AG04450 (cell line): ENCODE data around the gene ALOX15B. TPM values are rescaled to one million over a fixed set of nuclear protein-coding genes. Genes with fewer than 3 reads are reported as not detected.

Source experiments
- CTCF ChIA-PET: fragments of 300-600, 350-600 bp; formaldehyde crosslinking; extraction: SDS; loops from one replicate; lab custom pipeline; 2022; ENCODE audit warnings: antibody characterized with exemption, inconsistent platforms; lab: Charles Lee
- POLR2A ChIA-PET: fragments of 350-600 bp; formaldehyde crosslinking; extraction: SDS; loops from one replicate; lab custom pipeline; 2021; ENCODE audit warnings: antibody characterized with exemption, inconsistent platforms; lab: Yijun Ruan, JAX
- DNase-seq: peaks from one replicate; pipeline ENCODE4 v3.0.0-alpha.2; 2011; ENCODE audit warnings: low read depth, low spot score
- H3K27ac ChIP-seq: one replicate; pipeline ENCODE4 v1.5.1; 2012; ENCODE audit warnings: low read depth, low read length, control low read depth
- H3K27me3 ChIP-seq: one replicate; pipeline ENCODE4 v1.6.0; 2012; ENCODE audit warnings: low read length; ENCODE audit not compliant: control insufficient read depth, insufficient read depth
- H3K4me3 ChIP-seq: 2 replicates; pipeline ENCODE4 v1.5.1; 2011; ENCODE audit warnings: mild to moderate bottlenecking, low read depth, low read length, control low read depth
- H3K9me3 ChIP-seq: 2 replicates; pipeline ENCODE4 v1.5.1; 2012; ENCODE audit warnings: low read length; ENCODE audit not compliant: control insufficient read depth, insufficient read depth
- CTCF ChIP-seq: IDR thresholded peaks from 2 replicates; pipeline ENCODE4 v1.5.1; 2011; ENCODE audit warnings: low read depth, low read length, control low read depth, inconsistent platforms
- polyA plus RNA-seq: library from polyadenylated mRNA; depleted of rRNA; stranded (reverse); fragments of >200 nt; gene quantifications from 2 replicates; pipeline ENCODE4 v1.2.3, GENCODE V29; 2011

The ALOX15B gene
- polyA plus RNA-seq, 1 experiment = not detected

- no peak for DNase-seq
- ChIA-PET CTCF (interaction anchor here (0.5 to 9.2 kb wide), 5 partner anchors 9 to 1595 kb away, joined by 4 to 124 read pairs (median 8); partner anchors contain the start of gene ALOXE3), POLR2A (interaction anchor here (0.7 kb wide), 1 partner anchor 252 kb away, joined by 4 read pairs; no protein-coding TSS in a partner anchor)
- Histone ChIP-seq H3K9me3 (peaks cover 4% of the 10 kb centered on the region; the same call in 1 of the 2 replicates), H3K4me3 (no peak overlapping the region), H3K27me3 (peaks cover 70% of the 10 kb centered on the region), H3K27ac (no peak overlapping the region)
- no peak for TF ChIP-seq CTCF
These were observed 30.1 kb downstream of the ALOX15B start for GRCh38 chr17:8068736-8069586.

- ChIA-PET POLR2A (interaction anchor here (0.7 kb wide), 1 partner anchor 253 kb away, joined by 4 read pairs; no protein-coding TSS in a partner anchor), CTCF (interaction anchor here (0.6 to 9.2 kb wide), 5 partner anchors 10 to 97 kb away, joined by 3 to 124 read pairs (median 8); partner anchors contain the start of gene ALOXE3)
- TF ChIP-seq CTCF = no peak
These were observed 30.7 kb downstream of the ALOX15B start for GRCh38 chr17:8069587-8069860.

GRCh38 chr17:8071496-8071895 is 32.6 kb downstream of the ALOX15B start:
- ChIA-PET CTCF (interaction anchor here (9.2 kb wide), 1 partner anchor 11 kb away, joined by 124 read pairs; no protein-coding TSS in a partner anchor), POLR2A (no interaction called here)
- peaks cover 77% of the 10 kb centered on the region for H3K27me3 ChIP-seq
- H3K27ac ChIP-seq = no peak overlapping the region
- no peak overlapping the region for H3K4me3 ChIP-seq
- H3K9me3 ChIP-seq = peaks cover 4% of the 10 kb centered on the region; the same call in 1 of the 2 replicates
- no peak for DNase-seq
- TF ChIP-seq CTCF = no peak

More at GRCh38 chr17:8069587-8069860, 30.7 kb downstream of the ALOX15B start:
- no peak overlapping the region for H3K27ac ChIP-seq
- H3K27me3 ChIP-seq = peaks cover 72% of the 10 kb centered on the region
- DNase-seq = no peak
- H3K4me3 ChIP-seq = no peak overlapping the region
- H3K9me3 ChIP-seq = peaks cover 4% of the 10 kb centered on the region; the same call in 1 of the 2 replicates

- POLR2A ChIA-PET = no interaction called here
- DNase-seq = no peak
- TF ChIP-seq CTCF = no peak
- CTCF ChIA-PET = interaction anchor here (3.3 to 9.2 kb wide), 3 partner anchors 12 to 47 kb away, joined by 30 to 124 read pairs (median 31); partner anchors contain the start of gene ALOXE3
- H3K27me3 ChIP-seq = peaks cover 75% of the 10 kb centered on the region
- H3K4me3 ChIP-seq = no peak overlapping the region
- H3K27ac ChIP-seq = no peak overlapping the region
- peaks cover 4% of the 10 kb centered on the region; the same call in 1 of the 2 replicates for H3K9me3 ChIP-seq
These were observed 33.5 kb downstream of the ALOX15B start for GRCh38 chr17:8072341-8072728.
